AG04450 (cell line): ENCODE measurements around the gene S100A16. TPM values are rescaled to one million over a fixed set of nuclear protein-coding genes. Genes with fewer than 3 reads are reported as not detected.
"Not testable (repeated sequence)": the region's sequence is repeated elsewhere in the genome, so short reads cannot be mapped to it uniquely, and the experiment has no call there.

Source experiments
- CTCF ChIA-PET: fragments of 300-600, 350-600 bp; formaldehyde crosslinking; extraction: SDS; loops from one replicate; lab custom pipeline; 2022; ENCODE audit warnings: antibody characterized with exemption, inconsistent platforms; lab: Charles Lee
- POLR2A ChIA-PET: fragments of 350-600 bp; formaldehyde crosslinking; extraction: SDS; loops from one replicate; lab custom pipeline; 2021; ENCODE audit warnings: antibody characterized with exemption, inconsistent platforms; lab: Yijun Ruan, JAX
- DNase-seq: peaks from one replicate; pipeline ENCODE4 v3.0.0-alpha.2; 2011; ENCODE audit warnings: low read depth, low spot score
- H3K27ac ChIP-seq: one replicate; pipeline ENCODE4 v1.5.1; 2012; ENCODE audit warnings: low read depth, low read length, control low read depth
- H3K27me3 ChIP-seq: one replicate; pipeline ENCODE4 v1.6.0; 2012; ENCODE audit warnings: low read length; ENCODE audit not compliant: control insufficient read depth, insufficient read depth
- H3K4me3 ChIP-seq: 2 replicates; pipeline ENCODE4 v1.5.1; 2011; ENCODE audit warnings: mild to moderate bottlenecking, low read depth, low read length, control low read depth
- H3K9me3 ChIP-seq: 2 replicates; pipeline ENCODE4 v1.5.1; 2012; ENCODE audit warnings: low read length; ENCODE audit not compliant: control insufficient read depth, insufficient read depth
- polyA plus RNA-seq: library from polyadenylated mRNA; depleted of rRNA; stranded (reverse); fragments of >200 nt; gene quantifications from 2 replicates; pipeline ENCODE4 v1.2.3, GENCODE V29; 2011
- TF ChIP-seq, protein P1 (sequence below): IDR thresholded peaks from 2 replicates; pipeline ENCODE4 v1.5.1; 2011; ENCODE audit warnings: low read depth, low read length, control low read depth, inconsistent platforms

Gene S100A16
- polyA plus RNA-seq, 1 experiment = 224 TPM

- ChIA-PET POLR2A (interaction anchor here (2.1 to 2.7 kb wide), 2 partner anchors 13 to 20 kb away, joined by 8 to 14 read pairs; partner anchors contain the start of genes CHTOP and S100A13), CTCF (interaction anchor here (1.4 kb wide), 1 partner anchor 19 kb away, joined by 6 read pairs; the partner anchor contains the start of gene S100A13)
- no peak overlapping the region for H3K4me3 ChIP-seq
- no peak overlapping the region for H3K27ac ChIP-seq
- H3K9me3 ChIP-seq = no peaks in the 10 kb centered on the region
- TF ChIP-seq, protein P1, sequence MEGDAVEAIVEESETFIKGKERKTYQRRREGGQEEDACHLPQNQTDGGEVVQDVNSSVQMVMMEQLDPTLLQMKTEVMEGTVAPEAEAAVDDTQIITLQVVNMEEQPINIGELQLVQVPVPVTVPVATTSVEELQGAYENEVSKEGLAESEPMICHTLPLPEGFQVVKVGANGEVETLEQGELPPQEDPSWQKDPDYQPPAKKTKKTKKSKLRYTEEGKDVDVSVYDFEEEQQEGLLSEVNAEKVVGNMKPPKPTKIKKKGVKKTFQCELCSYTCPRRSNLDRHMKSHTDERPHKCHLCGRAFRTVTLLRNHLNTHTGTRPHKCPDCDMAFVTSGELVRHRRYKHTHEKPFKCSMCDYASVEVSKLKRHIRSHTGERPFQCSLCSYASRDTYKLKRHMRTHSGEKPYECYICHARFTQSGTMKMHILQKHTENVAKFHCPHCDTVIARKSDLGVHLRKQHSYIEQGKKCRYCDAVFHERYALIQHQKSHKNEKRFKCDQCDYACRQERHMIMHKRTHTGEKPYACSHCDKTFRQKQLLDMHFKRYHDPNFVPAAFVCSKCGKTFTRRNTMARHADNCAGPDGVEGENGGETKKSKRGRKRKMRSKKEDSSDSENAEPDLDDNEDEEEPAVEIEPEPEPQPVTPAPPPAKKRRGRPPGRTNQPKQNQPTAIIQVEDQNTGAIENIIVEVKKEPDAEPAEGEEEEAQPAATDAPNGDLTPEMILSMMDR = no peak
- DNase-seq = no peak
- H3K27me3 ChIP-seq = no peaks in the 10 kb centered on the region
Measured at GRCh38 chr1:153646672-153647345, 33.9 kb upstream of the S100A16 start.

DNA sequence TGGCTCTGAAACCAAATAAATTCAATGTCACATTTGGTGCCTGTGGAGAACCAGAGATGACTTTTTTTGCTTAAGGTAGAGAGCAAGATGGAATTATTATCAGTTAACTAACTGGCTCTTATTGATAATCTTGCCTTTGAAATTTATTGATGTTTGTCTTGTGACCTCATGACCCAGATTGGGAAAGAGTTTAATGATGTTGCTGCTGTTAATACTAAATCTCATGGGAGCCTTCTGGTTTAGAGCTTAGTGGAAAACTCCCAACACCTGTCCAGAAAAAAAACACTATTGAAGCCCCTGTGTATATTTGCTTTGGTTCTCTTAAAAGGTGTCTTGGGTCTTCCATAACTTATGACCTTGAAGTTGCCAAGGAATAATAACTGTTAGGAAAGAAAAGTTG, 30.9 kb upstream of the S100A16 start:
- ChIA-PET POLR2A (interaction anchor here (1.0 to 2.6 kb wide), 5 partner anchors 10 to 347 kb away, joined by 3 to 13 read pairs (median 4); partner anchors contain the start of genes CHTOP, RPS27, S100A13 and S100A16), CTCF (interaction anchor here (1.7 to 2.0 kb wide), 3 partner anchors 16 to 133 kb away, joined by 6 to 12 read pairs (median 10); partner anchors contain the start of gene S100A13)
- Histone ChIP-seq H3K27me3 (no peaks in the 10 kb centered on the region), H3K4me3 (no peak overlapping the region), H3K9me3 (no peaks in the 10 kb centered on the region), H3K27ac (no peak overlapping the region)
- DNase-seq = no peak
- TF ChIP-seq, protein P1 = no peak

- no peaks in the 10 kb centered on the region for H3K9me3 ChIP-seq
- H3K27me3 ChIP-seq = no peaks in the 10 kb centered on the region
- DNase-seq = no peak
- no peak overlapping the region for H3K4me3 ChIP-seq
- ChIA-PET POLR2A (interaction anchor here (1.0 to 2.6 kb wide), 3 partner anchors 9 to 348 kb away, joined by 3 to 13 read pairs (median 3); partner anchors contain the start of genes CHTOP, RPS27 and S100A16), CTCF (interaction anchor here (1.7 to 2.0 kb wide), 3 partner anchors 16 to 133 kb away, joined by 6 to 12 read pairs (median 10); partner anchors contain the start of gene S100A13)
- no peak overlapping the region for H3K27ac ChIP-seq
- TF ChIP-seq, protein P1 = no peak
Measured at GRCh38 chr1:153643100-153643499, 30.2 kb upstream of the S100A16 start.

- DNase-seq = no peak
- CTCF ChIA-PET = no interaction called here
- H3K27me3 ChIP-seq = no peaks in the 10 kb centered on the region
- H3K9me3 ChIP-seq = no peaks in the 10 kb centered on the region
- no peak overlapping the region for H3K4me3 ChIP-seq
- TF ChIP-seq, protein P1 = no peak
- H3K27ac ChIP-seq = no peak overlapping the region
- POLR2A ChIA-PET = interaction anchor here (2.6 kb wide), 1 partner anchor 8 kb away, joined by 13 read pairs; the partner anchor contains the start of gene CHTOP
Measured at GRCh38 chr1:153642161-153642560, 29.2 kb upstream of the S100A16 start.

DNA sequence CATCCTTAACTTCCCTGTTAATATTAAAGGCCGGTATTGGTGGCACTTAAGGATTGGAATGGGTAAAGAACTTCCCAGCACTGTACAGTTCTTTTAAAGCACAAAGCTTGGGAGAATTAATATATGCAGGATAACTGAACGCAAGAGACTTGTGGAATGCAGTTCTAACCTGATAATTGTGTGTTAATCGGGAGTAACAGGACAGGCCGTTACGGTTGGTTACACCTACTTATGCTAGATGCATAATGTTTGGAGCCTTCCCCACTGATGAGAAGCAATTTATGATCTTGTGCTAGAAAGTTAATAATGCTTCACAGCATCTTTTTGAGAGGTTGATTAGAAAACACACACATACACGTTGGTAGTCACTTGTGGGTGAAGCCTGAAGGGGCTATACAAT, 27.9 kb upstream of the S100A16 start:
- H3K27ac ChIP-seq = no peak overlapping the region
- ChIA-PET POLR2A (interaction anchor here (1.4 kb wide), 1 partner anchor 13 kb away, joined by 5 read pairs; the partner anchor contains the start of genes S100A1 and S100A13), CTCF (interaction anchor here (0.7 to 1.3 kb wide), 3 partner anchors 108 to 146 kb away, joined by 3 to 5 read pairs (median 4); no protein-coding TSS in a partner anchor)
- DNase-seq = no peak
- H3K4me3 ChIP-seq = no peak overlapping the region
- TF ChIP-seq, protein P1 = no peak
- H3K27me3 ChIP-seq = no peaks in the 10 kb centered on the region
- no peaks in the 10 kb centered on the region for H3K9me3 ChIP-seq

DNA sequence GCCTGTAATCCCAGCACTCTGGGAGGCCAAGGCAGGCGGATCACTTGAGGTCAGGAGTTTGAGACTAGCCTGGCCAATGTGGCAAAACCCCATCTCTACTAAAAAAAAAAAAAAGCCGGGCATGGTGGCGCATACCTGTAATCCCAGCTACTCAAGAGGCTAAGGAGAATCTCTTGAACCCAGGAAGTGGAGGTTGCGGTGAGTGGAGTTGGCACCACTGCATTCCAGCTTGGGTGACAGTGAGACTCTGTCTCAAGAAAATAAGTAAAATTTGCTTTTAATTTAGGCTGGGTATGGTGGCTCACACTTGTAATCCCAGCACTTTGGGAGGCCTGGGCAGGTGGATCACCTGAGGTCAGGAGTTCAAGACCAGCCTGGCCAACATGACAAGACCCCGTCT, 27.3 kb upstream of the S100A16 start:
- DNase-seq, H3K4me3 ChIP-seq, H3K27ac ChIP-seq, H3K9me3 ChIP-seq, H3K27me3 ChIP-seq: not testable (repeated sequence)
- ChIA-PET CTCF (interaction anchor here (0.7 to 1.6 kb wide), 3 partner anchors 13 to 145 kb away, joined by 3 to 8 read pairs (median 5); partner anchors contain the start of gene S100A13), POLR2A (interaction anchor here (1.4 kb wide), 1 partner anchor 12 kb away, joined by 5 read pairs; the partner anchor contains the start of genes S100A1 and S100A13)
